Endothelial cell of umbilical vein (primary cell): ENCODE measurements around the gene PAX5. TPM values are rescaled to one million over a fixed set of nuclear protein-coding genes. Genes with fewer than 3 reads are reported as not detected.

Experiments
- BruUV-seq: library from RNA; stranded (reverse); fragments of 400-500 nt; replicated peaks from 2 replicates; lab custom pipeline; 2021; lab: Mats Ljungman, UMichigan
- CTCF ChIA-PET: fragments of 300-600, 350-600 bp; sonication (Branson Sonifier 250); formaldehyde crosslinking; loops from one replicate; lab custom pipeline; 2021; ENCODE audit warnings: antibody characterized with exemption, inconsistent platforms; lab: Charles Lee
- POLR2A ChIA-PET: fragments of 300-600, 350-600 bp; sonication (Branson Sonifier 250); formaldehyde crosslinking; loops from one replicate; lab custom pipeline; 2021; ENCODE audit warnings: antibody characterized with exemption, inconsistent platforms; lab: Charles Lee
- DNase-seq: peaks from one replicate; pipeline ENCODE4 v3.0.0-alpha.2; 2011; ENCODE audit warnings: low read depth, low spot score
- FAIRE-seq: peaks from 2 replicates; lab custom pipeline; 2011; peaks lifted over from hg19 to GRCh38; lab: Jason Lieb, UNC
- H2AFZ ChIP-seq: 2 replicates; pipeline ENCODE4 v1.6.0; 2012; ENCODE audit warnings: low read depth, low read length, control low read depth, inconsistent platforms
- H3K27ac ChIP-seq: 2 replicates; pipeline ENCODE4 v1.5.1; 2011; ENCODE audit warnings: low read depth, mild to moderate bottlenecking, control low read depth, low read length, moderate library complexity; ENCODE audit not compliant: insufficient read depth
- H3K27me3 ChIP-seq, 2 experiments: 2 replicates each; pipeline versions ENCODE4 v1.6.0 to v1.6.1; 2011; ENCODE audit warnings: low read length in 2 of 2, mixed read lengths in 1 of 2; ENCODE audit not compliant: control insufficient read depth in 2 of 2, insufficient read depth in 2 of 2
- H3K36me3 ChIP-seq, 2 experiments: 2 replicates in 1 of 2; 3 replicates in 1 of 2; pipeline ENCODE4 v1.5.1; 2011; ENCODE audit warnings: low read length in 2 of 2, mild to moderate bottlenecking in 1 of 2, moderate library complexity in 1 of 2; ENCODE audit not compliant: control insufficient read depth in 2 of 2, insufficient read depth in 2 of 2; ENCODE audit errors: extremely low read depth in 1 of 2
- H3K4me1 ChIP-seq: 3 replicates; pipeline ENCODE4 v1.5.1; 2011; ENCODE audit warnings: mild to moderate bottlenecking, low read length; ENCODE audit not compliant: control insufficient read depth, insufficient read depth; ENCODE audit errors: extremely low read depth
- H3K4me2 ChIP-seq: 2 replicates; pipeline ENCODE4 v1.6.1; 2011; ENCODE audit warnings: low read length, control low read depth, mixed read lengths; ENCODE audit not compliant: insufficient read depth
- H3K4me3 ChIP-seq, 3 experiments: fragments of 200-600 bp in 1 of 3; sonication (generic), shearing (Covaris generic) in 1 of 3; replicated peaks in 1 of 3; 2 replicates each; pipeline ENCODE4 v1.5.1; 2011 to 2016; ENCODE audit warnings: control low read depth in 3 of 3, low read length in 3 of 3, mild to moderate bottlenecking in 2 of 3, inconsistent platforms in 1 of 3, low read depth in 1 of 3, moderate library complexity in 1 of 3; ENCODE audit not compliant: insufficient read depth in 1 of 3
- H3K79me2 ChIP-seq: 2 replicates; pipeline ENCODE4 v1.6.0; 2012; ENCODE audit warnings: low read length, inconsistent platforms; ENCODE audit not compliant: control insufficient read depth, insufficient read depth
- H3K9ac ChIP-seq: replicated peaks from 2 replicates; pipeline ENCODE3; 2011; ENCODE audit warnings: low read length, control low read depth; ENCODE audit not compliant: insufficient read depth; ENCODE audit errors: extremely low read depth
- H3K9me1 ChIP-seq: replicated peaks from 3 replicates; pipeline ENCODE4 v1.6.0; 2011; ENCODE audit warnings: mild to moderate bottlenecking, low read length; ENCODE audit not compliant: control insufficient read depth, insufficient read depth; ENCODE audit errors: extremely low read depth
- H3K9me3 ChIP-seq: replicated peaks from 2 replicates; pipeline ENCODE4 v1.5.1; 2012; ENCODE audit warnings: low read length, inconsistent platforms; ENCODE audit not compliant: control insufficient read depth, insufficient read depth
- H4K20me1 ChIP-seq: replicated peaks from 2 replicates; pipeline ENCODE3; 2011; ENCODE audit warnings: mild to moderate bottlenecking, low read length; ENCODE audit not compliant: control insufficient read depth, insufficient read depth; ENCODE audit errors: extremely low read depth
- EZH2 ChIP-seq: IDR thresholded peaks from 2 replicates; pipeline ENCODE4 v1.6.1; 2012; ENCODE audit warnings: borderline replicate concordance, low read depth, mild to moderate bottlenecking, moderate library complexity, low read length, inconsistent platforms; ENCODE audit not compliant: severe bottlenecking
- FOS ChIP-seq: IDR thresholded peaks from 2 replicates; pipeline ENCODE4 v1.6.1; 2011; ENCODE audit warnings: mild to moderate bottlenecking, low read length, moderate library complexity, borderline replicate concordance; ENCODE audit not compliant: insufficient read depth
- GATA2 ChIP-seq: IDR thresholded peaks from 2 replicates; pipeline ENCODE4 v1.7.0; 2011; ENCODE audit warnings: low read depth, mild to moderate bottlenecking, moderate library complexity, mixed read lengths, low read length; ENCODE audit not compliant: insufficient read length, insufficient read depth
- JUN ChIP-seq: IDR thresholded peaks from 2 replicates; pipeline ENCODE4 v1.6.1; 2011; ENCODE audit warnings: borderline replicate concordance, low read depth; ENCODE audit not compliant: insufficient read length, insufficient read depth
- MYC ChIP-seq: IDR thresholded peaks from one replicate; pipeline ENCODE4 v1.6.1; 2011; ENCODE audit warnings: mild to moderate bottlenecking, low read depth, low read length
- POLR2A ChIP-seq: IDR thresholded peaks from 2 replicates; pipeline ENCODE4 v1.6.1; 2012; ENCODE audit warnings: low read depth, mild to moderate bottlenecking, control low read depth, low read length
- POLR2AphosphoS5 ChIP-seq: IDR thresholded peaks from 2 replicates; pipeline ENCODE4 v1.6.1; 2012; ENCODE audit warnings: low read depth, mild to moderate bottlenecking, control low read depth, low read length, moderate library complexity; ENCODE audit not compliant: insufficient read depth
- dilution Hi-C: fragments of 300-500 bp; cut with MboI; formaldehyde crosslinking; loops from one replicate; pipeline ENCODE4 v1.15.0; 2019; ENCODE audit warnings: low sequenced_read_pairs; ENCODE audit not compliant: extremely low pct_ligation_motif_present
- intact Hi-C: fragments of 100-400 bp; cut with micrococcal nuclease; formaldehyde crosslinking; loops from one replicate; pipeline ENCODE4 v1.10.0; 2022
- polyA plus RNA-seq, 4 experiments: library from polyadenylated mRNA; depleted of rRNA in 3 of 4; stranded (reverse) in 3 of 4; unstranded in 1 of 4; fragments of >200 nt; gene quantifications; 2 replicates each; pipeline versions ENCODE4 v1.2.1 to v1.2.3, GENCODE V29; 2011 to 2012; ENCODE audit warnings: missing spikeins in 1 of 4
- total RNA-seq: library from RNA; stranded (reverse); gene quantifications from 2 replicates; pipeline ENCODE4 v1.2.3, GENCODE V29; 2021
- TF ChIP-seq, protein P1 (sequence below): IDR thresholded peaks from 2 replicates; pipeline ENCODE4 v1.6.1; 2011; ENCODE audit not compliant: insufficient read depth, insufficient read length
- TF ChIP-seq, protein P2 (sequence below), 2 donors: IDR thresholded peaks; 1 replicate in 1 of 2; 2 replicates in 1 of 2; pipeline ENCODE4 v1.5.1; 2011; ENCODE audit warnings: low read length in 2 of 2, mild to moderate bottlenecking in 2 of 2, moderate library complexity in 2 of 2, control low read depth in 1 of 2, inconsistent platforms in 1 of 2, low read depth in 1 of 2; ENCODE audit not compliant: insufficient read depth in 1 of 2; ENCODE audit errors: extremely low read depth in 1 of 2

The PAX5 gene
- total and polyA plus RNA-seq, 2 donors (not counting 3 experiments of a cell fraction or from before 2014, with no cell fraction given): not detected

DNA sequence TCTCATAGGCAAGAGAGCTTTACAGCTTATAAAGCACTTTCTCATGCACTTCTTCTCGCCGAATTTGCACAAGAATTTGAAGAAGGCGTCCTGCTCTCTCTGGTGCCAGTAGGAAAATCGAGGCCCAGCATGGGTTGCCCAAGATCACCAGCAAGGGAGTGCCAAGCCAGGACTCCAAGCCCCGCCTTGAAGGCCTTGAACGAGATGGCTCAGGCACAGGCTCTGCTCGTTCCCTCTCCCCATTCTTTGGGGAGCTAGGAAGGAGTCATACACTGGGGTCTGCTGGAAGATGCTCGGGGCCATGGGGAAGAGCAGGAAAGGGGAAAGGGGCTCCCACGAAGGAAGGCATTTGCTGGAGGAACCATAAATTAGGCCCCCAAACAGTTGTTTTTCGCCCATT, 46.7 kb downstream of the PAX5 start:
- Histone ChIP-seq H3K4me3 (no peak overlapping the region), H3K9me3 (peaks cover 4% of the 10 kb centered on the region), H3K27ac (no peak overlapping the region), H3K9me1 (no peaks in the 10 kb centered on the region), H3K79me2 (no peaks in the 10 kb centered on the region), H3K4me1 (no peaks in the 10 kb centered on the region), H4K20me1 (no peaks in the 10 kb centered on the region), H3K36me3 (no peaks in the 10 kb centered on the region), H3K27me3 (peaks cover 62 to 73% of the 10 kb centered on the region in 2 experiments), H3K9ac (no peak overlapping the region), H3K4me2 (no peak overlapping the region), H2AFZ (no peak overlapping the region)
- DNase-seq (no peak), FAIRE-seq (no peak)
- no peak for TF ChIP-seq POLR2A
- TF ChIP-seq, protein P1, sequence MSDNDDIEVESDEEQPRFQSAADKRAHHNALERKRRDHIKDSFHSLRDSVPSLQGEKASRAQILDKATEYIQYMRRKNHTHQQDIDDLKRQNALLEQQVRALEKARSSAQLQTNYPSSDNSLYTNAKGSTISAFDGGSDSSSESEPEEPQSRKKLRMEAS: no peak
- TF ChIP-seq FOS: no peak
- TF ChIP-seq POLR2AphosphoS5: no peak
- TF ChIP-seq EZH2: no peak
- TF ChIP-seq MYC: no peak
- TF ChIP-seq, protein P2, sequence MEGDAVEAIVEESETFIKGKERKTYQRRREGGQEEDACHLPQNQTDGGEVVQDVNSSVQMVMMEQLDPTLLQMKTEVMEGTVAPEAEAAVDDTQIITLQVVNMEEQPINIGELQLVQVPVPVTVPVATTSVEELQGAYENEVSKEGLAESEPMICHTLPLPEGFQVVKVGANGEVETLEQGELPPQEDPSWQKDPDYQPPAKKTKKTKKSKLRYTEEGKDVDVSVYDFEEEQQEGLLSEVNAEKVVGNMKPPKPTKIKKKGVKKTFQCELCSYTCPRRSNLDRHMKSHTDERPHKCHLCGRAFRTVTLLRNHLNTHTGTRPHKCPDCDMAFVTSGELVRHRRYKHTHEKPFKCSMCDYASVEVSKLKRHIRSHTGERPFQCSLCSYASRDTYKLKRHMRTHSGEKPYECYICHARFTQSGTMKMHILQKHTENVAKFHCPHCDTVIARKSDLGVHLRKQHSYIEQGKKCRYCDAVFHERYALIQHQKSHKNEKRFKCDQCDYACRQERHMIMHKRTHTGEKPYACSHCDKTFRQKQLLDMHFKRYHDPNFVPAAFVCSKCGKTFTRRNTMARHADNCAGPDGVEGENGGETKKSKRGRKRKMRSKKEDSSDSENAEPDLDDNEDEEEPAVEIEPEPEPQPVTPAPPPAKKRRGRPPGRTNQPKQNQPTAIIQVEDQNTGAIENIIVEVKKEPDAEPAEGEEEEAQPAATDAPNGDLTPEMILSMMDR (IDR thresholded peaks at IDR 0.05; ENCODE audit: extremely low read depth in 1 of 2, insufficient read depth in 1 of 2, low read depth in 1 of 2, low read length in 2 of 2): no peak
- TF ChIP-seq JUN: no peak
- no peak for TF ChIP-seq GATA2
- no TSS peak for BruUV-seq
- dilution Hi-C loops (no loop called here), intact Hi-C loops (no loop called here)
- ChIA-PET POLR2A (no interaction called here), CTCF (interaction anchor here (1.4 to 7.1 kb wide), 3 partner anchors 8 to 113 kb away, joined by 4 to 81 read pairs (median 7); no protein-coding TSS in a partner anchor)
